ENCODE data around the gene RIPOR2.
A peak's percentile ranks its signal among the peaks of the same experiment; 100 is the strongest.
"Not testable (repeated sequence)": the region's sequence is repeated elsewhere in the genome, so short reads cannot be mapped to it uniquely, and the experiment has no call there.

RIPOR2 gene

GRCh38 chr6:24927985-24928745 is 7.6 kb downstream of the RIPOR2 start:
- DNase-seq (ENCODE audit: low read depth), result no peak
- H3K4me3 ChIP-seq (ENCODE audit: low read depth, low read length), result no peak overlapping the region

GRCh38 chr6:24927277-24927955 is 8.3 kb downstream of the RIPOR2 start:
- no peak for DNase-seq (ENCODE audit: low read depth)
- no peak overlapping the region for H3K4me3 ChIP-seq (ENCODE audit: low read depth, low read length)

- not testable (repeated sequence) for DNase-seq (ENCODE audit: low read depth); H3K4me3 ChIP-seq (ENCODE audit: low read depth, low read length)
Measured at GRCh38 chr6:24926647-24927046, 9.1 kb downstream of the RIPOR2 start.

GRCh38 chr6:24926192-24926591 is 9.6 kb downstream of the RIPOR2 start:
- no peak overlapping the region for H3K4me3 ChIP-seq (ENCODE audit: low read depth, low read length)
- no peak for DNase-seq (ENCODE audit: low read depth)

- no peak for DNase-seq (ENCODE audit: low read depth)
- H3K4me3 ChIP-seq (ENCODE audit: low read depth, low read length), result no peak overlapping the region
Measured at GRCh38 chr6:24925661-24926060, 10.1 kb downstream of the RIPOR2 start.

- H3K4me3 ChIP-seq (ENCODE audit: low read depth, low read length), result no peak overlapping the region
- no peak for DNase-seq (ENCODE audit: low read depth)
Measured at GRCh38 chr6:24924580-24925356, 11.0 kb downstream of the RIPOR2 start.

GRCh38 chr6:24923885-24924401 is 11.8 kb downstream of the RIPOR2 start:
- DNase-seq (ENCODE audit: low read depth), result no peak
- no peak overlapping the region for H3K4me3 ChIP-seq (ENCODE audit: low read depth, low read length)

GRCh38 chr6:24922814-24923213 is 12.9 kb downstream of the RIPOR2 start:
- DNase-seq (ENCODE audit: low read depth), result no peak

GRCh38 chr6:24922170-24922569 is 13.6 kb downstream of the RIPOR2 start:
- H3K4me3 ChIP-seq (ENCODE audit: low read depth, low read length), result no peak overlapping the region

More at GRCh38 chr6:24922814-24923213, 12.9 kb downstream of the RIPOR2 start:
- no peak overlapping the region for H3K4me3 ChIP-seq (ENCODE audit: low read depth, low read length)

GRCh38 chr6:24920136-24920535 is 15.6 kb downstream of the RIPOR2 start:
- no peak for DNase-seq (ENCODE audit: low read depth)
- H3K4me3 ChIP-seq (ENCODE audit: low read depth, low read length), result no peak overlapping the region

More at GRCh38 chr6:24922170-24922569, 13.6 kb downstream of the RIPOR2 start:
- no peak for DNase-seq (ENCODE audit: low read depth)

GRCh38 chr6:24919056-24919892 is 16.5 kb downstream of the RIPOR2 start:
- H3K4me3 ChIP-seq (ENCODE audit: low read depth, low read length), result no peak overlapping the region
- peak; percentile 70 for DNase-seq (ENCODE audit: low read depth)

- no peak for DNase-seq (ENCODE audit: low read depth)
- no peak overlapping the region for H3K4me3 ChIP-seq (ENCODE audit: low read depth, low read length)
Measured at GRCh38 chr6:24918641-24919055, 17.1 kb downstream of the RIPOR2 start.

GRCh38 chr6:24916496-24916895 is 19.3 kb downstream of the RIPOR2 start:
- DNase-seq (ENCODE audit: low read depth), result no peak
- no peak overlapping the region for H3K4me3 ChIP-seq (ENCODE audit: low read depth, low read length)

- no peak for DNase-seq (ENCODE audit: low read depth)
- H3K4me3 ChIP-seq (ENCODE audit: low read depth, low read length), result no peak overlapping the region
Measured at GRCh38 chr6:24915641-24916040, 20.1 kb downstream of the RIPOR2 start.

- DNase-seq (ENCODE audit: low read depth); H3K4me3 ChIP-seq (ENCODE audit: low read depth, low read length): not testable (repeated sequence)
Measured at GRCh38 chr6:24914082-24914481, 21.7 kb downstream of the RIPOR2 start.

GRCh38 chr6:24911796-24912382 is 23.9 kb downstream of the RIPOR2 start:
- H3K4me3 ChIP-seq (ENCODE audit: low read depth, low read length), result peak overlapping the region; percentile 53
- DNase-seq (ENCODE audit: low read depth), result no peak

GRCh38 chr6:24910961-24911725 is 24.6 kb downstream of the RIPOR2 start:
- peak overlapping the region; percentile 53 for H3K4me3 ChIP-seq (ENCODE audit: low read depth, low read length)
- no peak for DNase-seq (ENCODE audit: low read depth)

GRCh38 chr6:24910331-24910960 is 25.3 kb downstream of the RIPOR2 start:
- peak overlapping the region; percentile 53 for H3K4me3 ChIP-seq (ENCODE audit: low read depth, low read length)
- DNase-seq (ENCODE audit: low read depth), result no peak

Data from skeletal muscle cell (primary cell).